GM12892 (cell line): ENCODE measurements around the gene CALM3.

Experiments used
- POLR2A ChIP-seq: IDR thresholded peaks from 2 replicates; pipeline ENCODE4 v1.6.1; 2011; ENCODE audit warnings: low read depth, low read length, control low read depth
- POLR2AphosphoS5 ChIP-seq: IDR thresholded peaks from 2 replicates; pipeline ENCODE4 v1.6.1; 2011; ENCODE audit warnings: low read depth, low read length, control low read depth
- TAF1 ChIP-seq: IDR thresholded peaks from 2 replicates; pipeline ENCODE4 v1.6.1; 2011; ENCODE audit warnings: low read depth, mild to moderate bottlenecking, control low read depth, low read length, borderline replicate concordance

- TF ChIP-seq POLR2AphosphoS5 (no peak), POLR2A (no peak; the same call in 1 of the 2 replicates), TAF1 (no peak)
Measured at GRCh38 chr19:46603752-46604231, 2.7 kb downstream of the CALM3 start.
